ENCODE measurements around the gene DSTN.
A peak's percentile ranks its signal among the peaks of the same experiment; 100 is the strongest.
"Not testable (repeated sequence)": the region's sequence is repeated elsewhere in the genome, so short reads cannot be mapped to it uniquely, and the experiment has no call there.

Gene DSTN

GRCh38 chr20:17651129-17651759, 81.4 kb downstream of the DSTN start:
- DNase-seq, result peak in 4 of 42 donors; percentile 8 to 28 (median 9)
- intact Hi-C loops (cut with DNase I), result no loop called here

DNA sequence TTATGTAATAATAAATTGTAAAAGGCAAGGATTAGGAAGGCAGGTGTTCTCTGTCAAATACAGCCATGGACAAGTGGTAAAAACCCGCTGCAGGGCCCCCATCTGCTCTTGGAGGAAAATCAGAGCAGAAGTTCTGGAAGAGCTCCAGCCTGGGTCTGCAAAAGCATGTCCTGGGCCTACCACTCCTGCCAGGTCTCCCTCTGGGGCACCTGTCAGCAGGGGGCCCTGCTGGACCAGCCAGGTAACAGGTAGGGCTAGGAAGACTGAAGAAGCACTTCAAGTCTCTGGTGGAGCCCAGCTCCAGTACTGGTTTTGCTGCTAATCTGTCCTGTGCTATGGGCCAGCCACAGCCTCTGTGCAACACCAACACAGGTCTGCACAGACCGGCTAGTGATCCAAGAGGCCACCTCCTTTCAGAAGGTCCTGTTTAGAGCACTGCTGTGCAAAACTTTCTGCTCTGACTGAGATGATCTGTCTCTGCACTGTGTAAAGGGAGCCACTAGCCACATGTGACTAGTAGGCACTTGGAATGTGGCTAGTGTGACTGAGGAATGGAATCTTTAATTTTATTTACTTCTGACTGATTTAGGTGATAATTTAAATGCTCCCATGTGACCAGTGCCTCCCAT, 82.0 kb downstream of the DSTN start:
- intact Hi-C loops (cut with DNase I), result no loop called here
- DNase-seq, result peak in 4 of 42 donors; percentile 8 to 21 (median 13)

- intact Hi-C loops (cut with DNase I), result no loop called here
- DNase-seq, result peak in 4 of 42 donors; percentile 6 to 25 (median 14)
Measured at GRCh38 chr20:17652411-17652810, 82.5 kb downstream of the DSTN start.

DNA sequence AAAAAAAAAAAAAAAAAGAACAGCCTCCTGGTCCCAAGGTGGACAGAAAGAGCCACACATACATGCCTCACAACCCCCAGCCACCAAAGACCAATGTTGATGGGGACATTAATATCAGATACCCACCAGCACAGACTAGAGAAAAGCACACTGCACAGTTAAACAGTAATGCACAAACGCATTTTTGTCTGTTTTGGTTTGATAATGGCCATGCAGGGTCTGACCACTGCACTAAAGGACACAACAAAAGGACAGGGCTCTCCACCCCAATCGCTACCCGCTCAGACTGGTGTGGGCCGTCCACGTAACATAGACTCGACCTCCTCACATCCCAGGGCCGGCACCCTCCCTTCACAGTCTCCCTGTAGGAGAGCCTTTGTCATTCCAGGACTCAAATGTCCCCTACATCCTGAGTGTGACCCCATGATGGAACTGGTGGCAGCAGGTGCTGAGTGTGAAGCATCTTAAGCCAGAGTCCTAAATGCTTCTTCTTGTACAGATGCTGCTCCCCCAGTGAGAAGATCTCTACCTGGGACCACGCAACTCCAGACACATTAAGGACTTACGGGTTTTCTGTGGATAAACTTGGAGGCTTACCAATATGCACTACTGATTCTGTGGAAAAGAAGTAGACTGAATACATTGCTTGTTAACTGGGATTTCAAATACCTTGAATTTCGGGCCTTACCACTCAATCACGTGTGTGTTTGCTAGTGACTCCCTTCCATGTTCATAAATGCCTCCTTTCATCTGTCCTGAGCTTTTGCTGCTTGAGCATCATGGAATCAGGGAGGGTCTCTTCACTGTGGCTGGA, 84.2 kb downstream of the DSTN start:
- intact Hi-C loops (cut with DNase I), result no loop called here
- DNase-seq, result peak in 5 of 42 donors; percentile 6 to 31 (median 16)

DNA sequence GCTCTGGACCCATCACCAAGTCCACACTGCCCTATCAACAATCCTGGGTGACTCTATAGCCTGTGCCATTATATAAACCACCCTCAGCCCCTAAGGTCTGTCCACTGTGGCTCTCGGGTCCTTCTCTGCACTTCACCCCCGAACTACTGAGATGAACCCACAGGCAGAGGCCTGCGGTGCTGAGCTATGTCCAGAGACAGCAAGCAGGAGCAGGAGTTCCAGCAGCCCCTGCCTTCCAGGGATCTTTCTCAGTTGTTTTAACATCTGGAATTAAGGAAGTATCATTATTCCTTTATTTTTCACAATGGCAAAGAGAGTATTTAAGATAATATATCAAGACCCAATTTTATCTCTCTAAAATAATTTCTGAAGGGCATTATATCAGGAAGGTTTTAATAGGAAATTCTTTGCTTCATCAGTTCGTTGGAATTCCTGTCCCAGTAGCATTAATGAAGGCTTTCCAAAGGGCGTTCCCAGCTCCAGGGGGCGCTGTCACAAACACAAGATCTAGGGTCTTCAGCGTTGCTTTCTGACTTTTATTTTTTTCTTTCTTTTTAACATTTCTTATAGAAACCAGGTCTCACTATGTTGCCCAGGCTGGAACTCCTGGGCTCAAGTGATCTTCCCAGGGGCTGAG, 84.9 kb downstream of the DSTN start:
- intact Hi-C loops (cut with DNase I), result no loop called here
- DNase-seq, result peak in 24 of 42 donors; percentile 27 to 80 (median 58)

GRCh38 chr20:17655286-17655651, 85.4 kb downstream of the DSTN start:
- DNase-seq, result peak in 3 of 42 donors; percentile 10 to 18 (median 11)
- intact Hi-C loops (cut with DNase I), result no loop called here

DNA sequence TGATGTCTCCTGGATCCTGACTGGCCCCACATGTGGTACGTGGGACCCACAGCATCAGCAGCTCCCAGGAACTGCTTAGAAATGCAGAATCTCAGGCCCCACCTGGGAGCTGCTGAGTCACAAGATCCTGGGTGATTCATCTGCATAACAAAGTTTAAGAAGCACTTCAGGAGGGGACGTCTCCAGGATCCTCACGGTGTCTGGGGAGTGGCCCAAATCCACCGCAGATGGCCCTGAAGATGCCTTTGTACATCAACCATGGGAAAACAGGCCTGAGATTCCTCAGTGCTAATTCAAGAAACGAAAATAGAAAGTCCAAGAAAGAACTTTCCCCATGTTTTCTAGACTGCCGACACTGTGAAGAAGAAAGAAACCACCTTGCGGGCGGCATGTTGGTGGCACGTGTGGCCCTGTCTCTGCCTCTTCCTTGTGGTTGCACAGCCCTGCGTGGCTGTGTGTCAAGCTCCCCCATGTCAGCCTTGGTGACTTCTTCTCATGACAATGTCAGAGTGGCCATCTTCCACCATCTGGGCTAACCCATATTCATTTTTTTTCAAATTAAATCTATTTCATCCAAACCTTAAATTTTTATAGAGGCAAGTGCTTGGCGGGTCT, 86.1 kb downstream of the DSTN start:
- intact Hi-C loops (cut with DNase I), result no loop called here
- DNase-seq, result peak in 4 of 42 donors; percentile 4 to 17 (median 11)

- peak in 4 of 42 donors; percentile 11 to 32 (median 20) for DNase-seq
- intact Hi-C loops (cut with DNase I), result no loop called here
Measured at GRCh38 chr20:17657079-17657825, 87.4 kb downstream of the DSTN start.

GRCh38 chr20:17657898-17658647, 88.2 kb downstream of the DSTN start:
- peak in 4 of 42 donors; percentile 0 to 12 (median 8) for DNase-seq
- intact Hi-C loops (cut with DNase I), result no loop called here

DNA sequence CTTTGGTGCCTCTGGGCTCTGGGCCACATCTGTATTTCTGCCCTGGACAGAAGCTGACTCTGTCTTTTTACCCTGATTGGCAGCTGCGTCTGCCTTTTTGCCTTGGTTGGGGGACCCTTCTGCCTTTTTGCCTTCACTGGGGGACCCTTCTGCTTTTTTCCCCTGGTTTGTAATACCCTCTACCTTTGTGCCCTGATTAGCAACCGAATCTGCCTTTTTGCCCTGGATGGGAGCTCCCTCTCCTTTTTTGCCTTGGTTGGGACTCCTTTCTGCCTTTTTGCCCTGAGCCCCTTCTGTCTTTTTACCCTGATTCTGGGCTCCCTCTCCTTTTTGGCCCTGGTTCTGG, 88.7 kb downstream of the DSTN start:
- intact Hi-C loops (cut with DNase I), result no loop called here
- peak in 2 of 42 donors; percentile 2 to 4 for DNase-seq

DNA sequence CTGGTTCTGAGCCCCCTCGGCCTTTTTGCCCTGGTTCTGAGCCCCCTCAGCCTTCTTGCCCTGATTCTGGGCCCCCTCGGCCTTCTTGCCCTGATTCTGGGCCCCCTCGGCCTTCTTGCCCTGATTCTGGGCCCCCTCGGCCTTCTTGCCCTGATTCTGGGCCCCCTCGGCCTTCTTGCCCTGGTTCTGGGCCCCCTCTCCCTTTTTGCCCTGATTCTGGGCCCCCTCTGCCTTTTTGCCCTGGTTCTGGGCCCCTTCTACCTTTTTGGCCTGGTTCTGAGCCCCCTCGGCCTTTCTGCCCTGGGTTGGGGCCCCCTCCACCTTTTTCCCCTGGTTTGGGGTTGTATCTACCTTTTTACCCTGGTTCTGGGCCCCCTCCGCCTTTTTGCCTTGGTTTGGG, 89.5 kb downstream of the DSTN start:
- intact Hi-C loops (cut with DNase I), result not testable (repeated sequence)
- DNase-seq, result peak in 2 of 42 donors; percentile 5 to 10

Data from head of caudate nucleus (tissue), 42 donors.